ENCODE data around the gene ZBTB8A.
"Not testable (repeated sequence)": the region's sequence is repeated elsewhere in the genome, so short reads cannot be mapped to it uniquely, and the experiment has no call there.

ZBTB8A gene

DNA sequence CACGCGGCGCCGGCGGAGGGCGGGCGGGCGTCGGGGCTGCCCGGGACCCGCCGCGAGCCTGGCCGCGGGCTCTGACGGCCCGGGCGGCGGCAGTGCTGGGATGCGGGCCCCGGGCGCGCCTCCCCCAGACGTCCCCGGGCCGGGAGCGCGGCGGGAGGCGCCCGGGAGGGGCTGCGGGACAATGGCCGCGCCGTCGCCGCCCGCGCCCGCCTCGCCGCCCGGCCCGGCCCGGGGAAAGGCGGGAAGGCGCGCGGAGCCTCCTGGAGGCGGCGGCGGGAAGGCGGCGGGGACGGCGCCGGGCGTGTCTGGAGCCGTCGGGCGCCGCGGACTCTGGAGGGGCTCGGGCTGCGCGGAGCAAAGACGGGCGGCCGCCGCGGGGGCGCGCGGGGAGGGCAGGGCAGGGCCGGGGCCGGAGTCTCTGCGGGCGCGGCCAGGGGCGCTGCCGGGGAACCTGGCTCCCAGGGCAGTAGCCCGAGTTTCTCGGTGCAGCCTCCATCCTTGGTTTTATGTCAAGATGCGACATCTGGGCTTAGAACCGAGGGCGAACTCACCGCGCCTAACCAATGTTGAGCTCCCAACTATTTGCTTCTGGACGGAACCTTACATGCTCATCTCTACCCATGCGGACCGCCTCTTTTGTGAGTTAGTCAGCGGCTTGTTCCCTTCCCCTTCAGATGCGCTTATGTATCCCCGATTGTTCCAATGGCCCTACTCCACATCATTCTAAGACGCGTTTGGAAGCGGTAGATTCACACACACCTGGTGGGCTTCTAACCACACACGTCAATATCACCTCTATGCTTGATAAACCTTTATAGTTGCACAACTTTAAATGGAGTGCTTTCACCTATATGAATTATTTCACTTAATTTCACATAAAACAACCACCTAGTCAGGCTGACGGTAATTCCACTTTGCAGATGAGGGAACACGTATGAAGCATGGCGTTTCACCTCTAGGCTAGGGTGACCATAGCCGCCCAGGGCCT lies 651 bp downstream of the ZBTB8A start:
- DNase-seq: peak in 1 of 2 donors; percentile 27

DNA sequence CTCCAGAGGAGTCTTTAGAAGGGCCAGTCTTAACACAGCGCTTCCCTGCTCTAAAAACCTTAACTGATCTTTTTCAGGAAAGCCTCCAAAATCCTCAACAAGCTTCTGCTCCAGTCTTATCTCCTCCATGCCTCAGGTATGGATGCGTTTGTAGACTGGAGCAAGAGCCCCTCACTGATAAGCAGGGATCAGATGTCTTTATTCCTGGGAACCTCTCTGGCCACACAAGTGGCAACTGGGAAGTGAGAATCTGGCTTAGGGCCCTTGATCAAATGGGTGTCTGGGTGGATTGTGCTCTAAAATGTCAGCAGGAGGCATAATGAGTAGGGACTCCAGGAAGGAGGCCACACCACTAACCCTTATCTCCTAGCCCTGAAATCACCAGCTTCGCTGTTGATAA lies 1.4 kb downstream of the ZBTB8A start:
- no peak for DNase-seq

DNA sequence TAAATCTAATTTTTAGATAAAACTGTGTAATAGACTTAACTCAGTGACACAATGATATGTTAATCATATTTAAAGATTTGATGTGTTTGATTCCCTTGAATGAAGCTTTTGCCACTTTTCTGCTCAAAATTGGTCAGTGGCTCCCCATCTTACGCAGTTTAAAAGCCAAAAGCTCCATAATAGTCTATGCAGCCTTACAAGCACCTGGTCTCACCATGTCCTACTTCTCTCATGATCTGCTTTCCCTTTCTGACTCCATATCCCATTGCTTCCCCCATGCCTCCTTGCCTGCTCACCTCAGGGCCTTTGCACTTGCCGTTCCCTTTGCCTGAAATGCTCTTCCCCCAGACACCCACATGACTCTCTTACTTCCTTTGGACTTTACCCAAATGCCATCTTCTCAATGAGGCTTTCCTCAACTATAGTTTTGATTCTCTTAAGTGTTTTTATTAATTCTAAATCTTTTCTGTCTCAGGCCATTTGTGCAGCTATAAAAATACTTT lies 1.9 kb downstream of the ZBTB8A start:
- DNase-seq: no peak

DNA sequence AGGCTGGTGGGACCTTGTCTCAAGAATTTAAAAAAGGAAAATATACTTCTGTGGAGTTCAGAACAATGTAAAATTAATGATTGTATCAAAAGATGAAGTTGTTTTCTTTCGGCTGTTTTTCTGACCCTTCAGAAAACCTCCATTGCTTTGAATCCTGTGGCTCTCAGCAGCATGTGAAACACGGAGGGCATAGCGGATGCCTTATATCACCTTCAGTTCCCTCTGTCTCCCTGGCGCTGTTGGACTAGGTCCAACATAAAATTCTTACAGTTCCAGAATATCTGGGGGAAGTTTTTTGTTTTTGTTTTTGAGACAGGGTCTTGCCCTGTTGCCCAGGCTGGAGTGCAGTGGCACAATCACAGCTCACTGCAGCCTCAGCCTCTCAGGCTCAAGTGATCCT lies 7.4 kb downstream of the ZBTB8A start:
- no peak for DNase-seq

DNA sequence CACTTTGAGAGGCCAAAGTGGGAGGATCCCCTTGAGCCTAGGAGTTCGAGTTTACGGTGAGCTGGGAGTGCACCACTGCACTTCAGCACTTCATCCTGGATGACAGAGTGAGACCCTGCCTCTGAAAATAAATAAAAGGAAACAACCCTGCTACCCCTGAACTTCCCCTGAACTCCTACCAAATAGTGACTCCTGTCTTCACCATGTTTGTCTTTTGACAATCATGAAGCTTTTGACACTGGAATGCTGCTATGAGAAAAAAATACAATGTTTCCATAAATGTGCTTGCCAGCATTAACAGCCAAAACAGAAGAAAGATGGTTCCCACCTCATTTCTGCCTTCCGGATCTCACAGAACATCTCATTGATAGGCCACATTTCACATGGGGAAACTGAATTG lies 10.4 kb downstream of the ZBTB8A start:
- no peak for DNase-seq

DNA sequence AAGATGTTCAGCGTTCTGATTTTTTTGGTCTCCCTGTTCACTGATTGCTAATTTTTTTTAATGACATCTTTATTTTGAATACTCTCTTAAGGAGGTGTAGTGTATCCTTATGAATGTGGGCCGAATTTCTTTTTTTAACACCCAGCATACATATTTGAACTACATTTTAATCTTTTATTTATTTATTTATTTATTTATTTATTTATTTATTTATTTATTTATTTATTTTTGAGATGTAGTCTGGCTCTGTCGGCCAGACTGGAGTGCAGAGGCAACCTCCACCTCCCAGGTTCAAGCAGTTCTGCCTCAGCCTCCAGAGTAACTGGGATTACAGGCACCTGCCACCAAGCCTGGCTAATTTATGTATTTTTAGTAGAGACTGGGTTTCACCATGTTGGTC lies 15.1 kb downstream of the ZBTB8A start:
- DNase-seq: no peak

DNA sequence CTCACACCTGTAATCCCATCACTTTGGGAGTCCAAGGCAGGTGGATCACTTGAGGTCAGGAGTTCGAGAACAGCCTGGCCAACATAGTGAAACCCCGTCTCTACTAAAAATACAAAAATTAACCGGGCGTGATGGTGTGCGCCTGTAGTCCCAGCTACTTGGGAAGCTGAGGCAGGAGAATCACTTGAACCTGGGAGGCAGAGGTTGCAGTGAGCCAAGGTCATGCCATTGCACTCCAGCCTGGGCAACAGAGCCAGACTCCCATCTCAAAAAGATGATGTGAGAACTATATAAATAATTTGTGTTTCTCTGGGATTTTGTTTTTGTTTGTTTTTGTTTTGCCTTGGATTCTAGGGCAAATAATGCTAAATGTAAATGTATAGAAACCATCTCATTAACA lies 17.8 kb downstream of the ZBTB8A start:
- DNase-seq: not testable (repeated sequence)

DNA sequence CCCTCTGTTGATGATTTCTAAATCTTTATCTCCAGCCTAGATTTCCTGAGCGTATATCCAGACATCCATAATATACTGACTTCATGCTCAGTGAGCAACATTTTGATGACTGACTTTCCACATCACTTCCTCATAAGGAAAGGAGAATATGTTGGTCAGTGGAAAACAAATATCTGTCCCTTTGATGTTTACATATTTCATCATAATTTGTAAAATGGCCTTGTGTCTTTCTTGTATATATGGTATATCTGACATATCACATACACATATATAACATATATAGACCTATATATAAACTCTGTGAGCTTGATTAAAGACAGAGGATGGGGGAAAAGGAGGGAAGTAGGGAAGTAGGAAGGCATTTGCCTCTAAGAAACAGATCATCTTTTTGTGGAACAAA lies 18.6 kb downstream of the ZBTB8A start:
- DNase-seq: no peak

DNA sequence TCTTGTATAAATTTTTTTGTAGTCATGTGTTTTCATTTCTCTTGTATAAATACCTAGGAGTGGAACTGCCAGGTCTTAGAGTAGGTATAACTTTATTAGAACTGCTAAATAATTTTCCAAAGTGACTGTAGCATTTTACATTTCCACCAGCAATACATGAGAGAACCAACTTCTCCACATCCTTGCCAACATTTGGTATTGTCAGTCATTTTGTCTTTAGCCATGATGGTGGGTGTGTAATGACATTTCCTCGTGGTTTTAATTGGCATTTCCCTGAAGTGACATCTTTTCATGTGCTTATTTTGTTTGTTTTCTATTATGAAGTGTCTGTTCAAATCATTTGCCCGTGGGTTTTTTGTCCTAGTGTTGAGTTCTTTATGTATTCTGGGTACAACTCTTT lies 29.7 kb downstream of the ZBTB8A start:
- no peak for DNase-seq

DNA sequence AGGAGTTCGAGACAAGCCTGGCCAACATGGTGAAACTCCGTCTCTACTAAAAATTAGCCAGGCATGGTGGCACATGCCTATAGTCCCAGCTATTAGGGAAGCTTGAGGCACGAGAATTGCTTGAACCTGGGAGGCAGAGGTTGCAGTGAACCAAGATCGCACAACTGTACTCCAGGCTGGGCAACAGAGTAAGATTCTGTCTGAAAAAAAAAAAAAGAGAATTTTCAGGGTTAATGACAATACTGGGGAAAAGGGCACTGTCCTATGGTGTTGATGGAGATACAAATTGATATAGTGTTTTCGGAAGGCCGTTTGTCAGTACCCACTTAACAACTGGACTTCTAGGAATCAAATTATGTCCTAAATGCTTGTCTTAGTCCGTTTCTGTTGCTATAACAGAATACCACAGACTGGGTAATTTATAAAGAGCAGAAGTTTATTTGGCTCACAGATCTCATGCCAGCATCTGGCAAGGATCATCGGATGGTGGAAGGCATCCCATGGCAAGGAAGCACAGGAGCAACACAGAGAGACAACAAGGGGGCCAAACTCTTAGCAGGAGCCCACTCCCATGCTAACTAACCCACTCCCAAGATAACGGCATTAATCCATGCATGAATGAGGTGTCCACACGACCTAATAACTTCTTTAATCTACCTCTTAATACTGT lies 41.3 kb downstream of the ZBTB8A start:
- no peak for DNase-seq

DNA sequence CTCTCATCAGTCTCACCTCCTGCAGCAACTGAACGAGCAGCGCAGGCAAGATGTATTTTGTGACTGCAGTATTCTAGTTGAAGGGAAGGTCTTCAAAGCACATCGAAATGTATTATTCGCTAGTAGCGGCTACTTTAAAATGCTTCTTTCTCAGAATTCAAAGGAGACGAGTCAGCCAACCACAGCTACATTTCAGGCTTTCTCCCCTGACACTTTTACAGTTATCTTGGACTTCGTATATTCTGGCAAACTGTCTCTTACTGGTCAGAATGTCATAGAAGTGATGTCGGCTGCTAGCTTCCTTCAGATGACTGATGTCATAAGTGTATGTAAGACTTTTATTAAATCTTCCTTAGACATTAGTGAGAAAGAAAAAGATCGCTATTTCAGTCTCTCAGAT lies 53.7 kb downstream of the ZBTB8A start:
- no peak for DNase-seq

DNA sequence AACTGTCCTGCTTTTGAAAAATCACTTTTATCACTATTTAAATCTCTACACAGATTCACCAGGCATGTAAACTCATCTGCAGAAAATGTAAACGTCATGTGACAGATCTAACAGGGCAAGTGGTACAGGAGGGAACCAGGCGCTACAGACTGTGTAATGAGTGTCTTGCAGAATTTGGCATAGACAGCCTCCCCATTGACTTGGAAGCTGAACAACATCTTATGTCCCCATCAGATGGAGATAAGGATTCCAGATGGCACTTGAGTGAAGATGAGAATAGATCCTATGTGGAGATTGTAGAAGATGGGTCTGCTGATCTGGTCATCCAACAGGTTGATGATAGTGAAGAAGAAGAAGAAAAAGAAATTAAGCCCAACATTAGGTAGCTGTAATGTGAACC lies 60.8 kb downstream of the ZBTB8A start:
- no peak for DNase-seq

DNA sequence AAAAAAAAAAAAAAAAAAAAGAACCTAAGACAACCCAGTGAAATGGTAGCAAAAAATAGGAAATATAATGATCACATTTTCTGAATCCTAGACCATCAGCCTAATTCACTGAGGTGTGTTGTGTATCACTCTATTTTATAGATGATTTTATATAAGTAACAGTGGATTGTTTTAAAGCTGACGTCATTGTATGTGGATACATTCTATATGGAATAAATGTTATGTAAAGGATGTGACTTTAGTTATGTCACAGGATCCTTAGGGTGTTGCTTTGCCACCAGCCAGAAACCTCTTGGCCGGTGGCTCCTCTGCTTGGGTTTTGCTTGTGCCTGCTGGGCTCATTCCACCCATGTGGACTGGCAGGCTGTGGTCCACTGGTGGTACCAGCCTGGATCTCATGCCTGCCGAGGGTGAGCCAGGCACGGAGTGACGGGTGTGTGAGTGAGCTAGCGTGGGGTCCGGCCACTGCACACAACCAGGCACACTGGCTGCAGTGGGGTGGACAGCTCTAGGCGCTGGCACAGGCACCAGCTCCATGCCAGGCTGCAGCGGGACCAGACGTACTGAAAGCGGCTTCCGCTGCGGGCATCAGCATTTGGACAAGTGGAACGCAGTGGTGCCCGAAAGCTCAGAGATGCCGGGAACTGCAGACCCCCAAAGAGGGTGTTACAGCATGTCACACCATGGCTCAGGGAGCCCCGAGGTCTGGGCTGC lies 66.6 kb downstream of the ZBTB8A start:
- no peak for DNase-seq

DNA sequence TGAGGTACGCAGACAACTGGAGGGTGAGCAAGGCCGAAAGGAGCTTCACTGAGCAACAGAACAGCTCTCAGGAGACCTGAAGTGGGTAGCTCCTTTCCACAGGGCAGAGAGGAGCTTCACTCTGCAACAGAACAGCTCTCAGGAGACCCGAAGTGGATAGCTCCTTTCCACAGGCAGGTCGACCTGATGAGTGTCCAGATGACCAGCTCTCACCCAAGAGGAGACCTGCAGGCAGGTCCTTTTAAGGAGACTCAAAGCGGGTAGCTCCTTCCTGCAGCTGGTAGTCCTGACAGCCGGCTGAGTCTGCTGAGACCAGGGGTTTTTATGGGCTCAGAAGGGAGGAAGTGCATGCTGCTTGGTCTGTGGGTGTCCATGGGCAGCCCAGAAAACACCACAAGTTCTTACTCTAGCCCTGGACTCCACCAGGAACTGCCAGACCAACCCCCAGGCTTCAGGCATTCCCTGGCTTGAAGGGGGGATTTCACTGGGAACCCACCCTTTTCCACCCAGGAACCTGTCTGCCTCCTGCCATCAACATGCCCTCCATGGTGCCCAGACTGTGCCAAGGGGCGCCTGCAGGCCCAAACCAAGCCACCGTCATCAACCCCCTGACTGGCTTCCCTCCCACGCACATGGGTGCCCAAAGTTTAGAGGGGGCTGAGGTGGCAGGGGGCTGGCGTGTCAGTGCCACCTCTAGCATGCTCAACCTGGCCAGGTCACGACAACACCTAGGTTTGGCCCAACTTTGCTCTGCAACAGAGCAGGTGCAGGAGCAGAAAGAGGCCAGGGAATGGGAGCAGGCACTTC lies 67.5 kb downstream of the ZBTB8A start:
- DNase-seq: no peak

DNA sequence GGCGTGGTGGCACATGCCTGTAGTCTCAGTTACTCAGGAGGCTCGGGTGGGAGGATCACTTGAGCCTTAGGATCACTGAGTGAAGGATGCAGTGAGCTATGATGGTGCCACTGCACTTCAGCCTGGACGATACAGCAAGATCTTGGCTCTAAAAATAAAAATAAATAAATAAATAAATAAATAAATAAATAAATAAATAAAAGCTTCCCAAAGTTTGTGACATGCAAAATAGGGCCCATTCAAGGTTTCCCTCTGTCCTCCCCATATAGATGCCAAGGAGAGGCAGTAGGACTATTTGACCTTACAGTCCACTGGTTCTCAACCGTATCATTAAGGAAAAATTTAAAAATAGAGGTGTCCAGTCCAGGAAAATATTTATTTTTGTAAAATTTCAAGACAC lies 70.0 kb downstream of the ZBTB8A start:
- DNase-seq: no peak

DNA sequence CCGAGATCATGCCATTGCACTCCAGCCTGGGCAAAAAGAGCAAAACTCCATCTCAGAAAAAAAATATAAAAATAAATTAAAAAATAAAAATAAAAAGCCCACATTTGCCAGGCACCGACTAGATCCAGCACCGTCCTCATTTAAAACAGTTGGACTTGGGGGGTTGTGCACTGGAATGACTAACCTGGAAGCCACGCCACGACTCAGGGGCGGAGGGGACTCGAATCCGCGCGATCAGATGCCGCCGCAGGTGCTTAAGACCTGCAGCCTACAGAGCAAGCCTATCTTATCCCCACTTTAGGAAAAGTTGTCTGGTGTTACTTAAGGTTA lies 72.6 kb downstream of the ZBTB8A start:
- no peak for DNase-seq

DNA sequence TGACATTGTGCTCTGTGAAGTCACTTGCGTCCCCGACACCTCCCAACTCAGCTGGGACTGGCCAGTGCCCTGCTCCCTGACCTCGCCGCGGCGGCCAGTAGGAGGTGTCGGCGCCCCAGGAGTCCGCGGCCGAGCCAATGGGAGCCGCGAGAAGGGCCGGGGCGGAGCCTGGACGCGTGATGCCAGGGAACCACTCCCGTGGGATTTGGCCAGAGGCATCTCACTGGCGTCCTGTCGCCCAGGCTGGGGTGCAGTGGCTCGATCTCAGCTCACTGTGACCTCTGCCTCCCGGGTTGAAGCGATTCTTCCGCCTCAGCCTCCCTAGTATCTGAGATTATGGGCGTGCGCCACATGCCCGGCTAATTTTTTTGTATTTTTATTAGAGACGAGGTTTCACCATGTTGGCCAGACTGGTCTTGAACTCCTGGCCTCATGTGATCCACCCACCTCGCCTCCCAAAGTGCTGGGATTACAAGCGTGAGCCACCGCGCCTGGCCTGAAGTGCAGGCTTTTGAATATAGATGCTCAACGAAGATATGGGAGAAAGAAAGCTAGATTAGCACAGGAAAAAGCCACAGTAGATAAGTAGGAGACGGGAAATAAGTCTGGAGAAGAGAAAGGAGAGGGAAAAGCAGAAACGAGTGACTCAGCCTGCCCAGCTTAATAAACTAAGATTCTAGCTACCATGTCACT lies 73.1 kb downstream of the ZBTB8A start:
- DNase-seq: peak; percentile 50 to 71

DNA sequence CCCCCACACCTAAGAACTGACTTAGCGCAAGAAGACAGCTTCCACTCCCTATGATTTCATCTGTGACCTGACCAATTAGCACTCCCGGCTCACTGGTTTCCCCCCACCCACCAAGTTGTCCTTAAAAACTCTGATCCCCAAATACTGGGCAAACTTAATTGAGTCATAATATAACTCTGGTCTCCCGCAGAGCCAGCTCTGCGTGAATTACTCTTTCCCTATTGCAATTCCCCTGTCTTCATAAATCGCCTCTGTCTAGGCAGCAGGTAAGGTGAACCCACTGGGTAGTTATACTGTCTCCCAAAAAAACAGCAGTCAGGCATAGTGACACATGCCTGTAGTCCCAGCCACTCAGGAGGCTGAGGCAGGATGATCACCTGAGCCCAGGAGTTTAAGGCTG lies 74.2 kb downstream of the ZBTB8A start:
- DNase-seq: no peak

DNA sequence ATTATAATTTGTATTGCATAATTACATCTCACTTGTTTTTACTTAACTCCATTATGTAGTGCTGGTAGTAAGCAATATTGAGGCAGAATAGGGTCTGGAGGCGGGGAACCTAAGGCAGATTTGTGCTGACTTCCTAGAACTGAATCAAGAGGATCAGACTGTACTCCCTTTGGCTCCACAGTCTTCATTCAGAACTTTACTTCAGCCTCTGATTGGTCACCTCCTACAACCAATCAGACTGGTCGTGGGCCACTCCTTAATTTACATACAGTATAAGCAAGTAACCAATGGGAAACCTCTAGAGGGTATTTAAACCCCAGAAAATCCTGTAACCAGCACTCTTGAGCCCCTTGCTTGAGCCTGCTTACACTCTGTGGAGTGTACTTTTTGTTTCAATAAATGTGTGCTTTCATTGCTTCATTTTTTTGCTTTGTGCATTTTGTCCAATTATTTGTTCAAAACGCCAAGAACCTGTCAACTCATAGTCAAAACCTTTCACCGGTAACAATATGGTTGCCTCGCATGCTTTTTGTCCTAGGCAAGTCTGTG lies 79.5 kb downstream of the ZBTB8A start:
- no peak for DNase-seq

DNA sequence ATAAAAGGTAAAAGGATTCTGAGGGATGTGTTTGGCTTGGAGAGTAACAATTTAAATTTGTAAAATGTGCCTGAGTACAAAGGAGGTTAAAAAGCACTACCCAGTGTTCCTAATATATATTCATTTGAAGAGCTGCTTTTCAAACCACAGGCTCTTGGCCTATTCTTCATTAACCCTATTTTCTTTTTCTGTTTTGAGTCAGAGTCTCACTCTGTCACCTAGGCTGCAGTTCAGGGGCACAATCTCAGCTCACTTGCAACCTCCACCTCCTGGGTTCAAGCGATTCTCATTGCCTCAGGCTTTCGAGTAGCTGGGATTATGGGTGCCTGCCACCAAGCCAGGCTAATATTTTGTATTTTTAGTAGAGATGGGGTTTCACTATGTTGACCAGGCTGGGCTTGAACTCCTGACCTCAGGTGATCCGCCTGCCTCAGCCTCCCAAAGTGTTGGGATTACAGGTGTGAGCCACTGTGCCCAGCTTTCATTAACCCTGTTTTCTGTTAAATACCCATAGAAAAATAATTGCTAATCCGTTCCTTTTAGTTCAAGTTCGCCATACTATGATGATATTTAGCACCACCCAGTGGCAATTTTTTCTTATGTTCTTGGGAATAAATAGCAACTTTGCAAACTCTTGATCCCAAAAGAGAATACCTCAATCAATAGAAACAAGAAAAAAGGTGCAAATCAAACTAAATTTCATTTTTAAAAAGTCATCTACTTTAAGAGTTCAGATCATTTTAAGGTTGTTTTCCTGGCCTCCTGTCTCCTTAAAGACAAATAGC lies 80.7 kb downstream of the ZBTB8A start:
- DNase-seq: no peak

DNA sequence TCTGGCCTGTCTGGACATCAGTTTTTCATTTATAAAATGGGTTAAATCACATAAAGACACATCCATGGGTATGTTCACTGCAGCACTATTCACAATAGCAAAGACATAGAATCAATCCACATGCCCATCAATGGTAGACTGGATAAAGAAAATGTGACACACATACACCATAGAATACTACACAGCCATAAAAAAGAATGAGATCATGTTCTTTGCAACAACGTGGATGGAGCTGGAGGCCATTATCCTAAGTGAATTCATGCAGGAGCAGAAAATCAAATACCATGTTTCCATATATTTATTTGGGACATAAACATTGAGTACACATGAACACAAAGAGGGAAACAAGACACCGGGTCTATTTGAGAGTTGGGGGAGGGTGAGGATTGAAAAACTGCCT lies 83.0 kb downstream of the ZBTB8A start:
- DNase-seq: no peak

Data from stimulated activated CD4-positive, alpha-beta T cell treated with anti-CD3 and anti-CD28 coated beads, Interleukin-2, amount 100 ng/mL, for 24 hours (primary cell).